GM12878 (cell line): ENCODE data around the gene TRDN. TPM values are rescaled to one million over a fixed set of nuclear protein-coding genes. Genes with fewer than 3 reads are reported as not detected.

Experiments used
- ATAC-seq: fragments of 200-7000 bp; cut with Tn5 transposase; 3 replicates; pipeline ENCODE4 v1.9.1; 2020; ENCODE audit warnings: mild to moderate bottlenecking, moderate library complexity
- BruUV-seq: library from RNA; stranded (reverse); fragments of 400-500 nt; replicated peaks from 2 replicates; lab custom pipeline; 2021; lab: Mats Ljungman, UMichigan
- CTCF ChIA-PET: fragments of 300-600 bp; sonication (Branson Sonifier 250); formaldehyde crosslinking; extraction: SDS; loops from one replicate; lab custom pipeline; 2021; ENCODE audit warnings: inconsistent platforms; lab: Yijun Ruan, JAX
- POLR2A ChIA-PET: fragments of 350-600 bp; formaldehyde crosslinking; extraction: SDS; loops from one replicate; lab custom pipeline; 2021; ENCODE audit warnings: inconsistent platforms; lab: Charles Lee
- RAD21 ChIA-PET: fragments of 300-600 bp; sonication (Branson Sonifier 250); formaldehyde crosslinking; loops from one replicate; lab custom pipeline; 2023; ENCODE audit warnings: antibody characterized with exemption; ENCODE audit not compliant: unreplicated experiment; lab: Charles Lee
- SMC1A ChIA-PET: fragments of 300-600 bp; sonication (Branson Sonifier 250); formaldehyde crosslinking; loops from one replicate; lab custom pipeline; 2023; ENCODE audit not compliant: unreplicated experiment, uncharacterized antibody; lab: Charles Lee
- DNase-seq: peaks from one replicate; pipeline ENCODE4 v3.0.0-alpha.2; 2011; ENCODE audit warnings: low read depth, low spot score
- FAIRE-seq: peaks from 3 replicates; lab custom pipeline; 2011; peaks lifted over from hg19 to GRCh38; lab: Jason Lieb, UNC
- H2AFZ ChIP-seq: 2 replicates; pipeline ENCODE4 v1.6.0; 2011; ENCODE audit warnings: low read depth, low read length, control low read depth; ENCODE audit not compliant: control insufficient read depth
- H3K27ac ChIP-seq: 2 replicates; pipeline ENCODE4 v1.5.1; 2011; ENCODE audit warnings: control low read depth; ENCODE audit not compliant: control insufficient read depth, insufficient read depth
- H3K27me3 ChIP-seq, 2 experiments: replicated peaks in 1 of 2; 2 replicates each; pipeline versions ENCODE4 v1.6.0 to v1.6.1; 2011; ENCODE audit warnings: low read length in 1 of 2; ENCODE audit not compliant: control insufficient read depth in 2 of 2, insufficient read depth in 2 of 2
- H3K36me3 ChIP-seq, 2 experiments: 2 replicates each; pipeline ENCODE4 v1.5.1; 2011; ENCODE audit warnings: low read length in 1 of 2; ENCODE audit not compliant: control insufficient read depth in 2 of 2, insufficient read depth in 2 of 2
- H3K4me1 ChIP-seq: 2 replicates; pipeline ENCODE4 v1.6.1; 2011; ENCODE audit warnings: mild to moderate bottlenecking, low read length, moderate library complexity, mixed read lengths; ENCODE audit not compliant: control insufficient read depth, insufficient read depth
- H3K4me2 ChIP-seq: 2 replicates; pipeline ENCODE4 v1.6.0; 2011; ENCODE audit warnings: control low read depth; ENCODE audit not compliant: control insufficient read depth, insufficient read depth
- H3K4me3 ChIP-seq: fragments of 200-600 bp; sonication (generic); 2 replicates; pipeline ENCODE4 v1.5.1; 2016
- H3K79me2 ChIP-seq: 2 replicates; pipeline ENCODE4 v1.6.0; 2011; ENCODE audit warnings: low read length; ENCODE audit not compliant: control insufficient read depth, insufficient read depth
- H3K9ac ChIP-seq: 2 replicates; pipeline ENCODE4 v1.8.0; 2011; ENCODE audit warnings: low read length, control low read depth, mixed read lengths; ENCODE audit not compliant: control insufficient read depth, insufficient read depth
- H3K9me3 ChIP-seq: replicated peaks from 3 replicates; pipeline ENCODE4 v1.5.1; 2011; ENCODE audit warnings: mild to moderate bottlenecking, low read length; ENCODE audit not compliant: control insufficient read depth, insufficient read depth
- H4K20me1 ChIP-seq: 2 replicates; pipeline ENCODE4 v1.6.0; 2011; ENCODE audit not compliant: control insufficient read depth, insufficient read depth
- CBX3 ChIP-seq: fragments of 200-600 bp; sonication (generic); IDR thresholded peaks from 2 replicates; pipeline ENCODE4 v1.6.1; 2016; ENCODE audit warnings: low read depth, borderline replicate concordance
- CREM ChIP-seq: IDR thresholded peaks from 2 replicates; pipeline ENCODE4 v1.6.1; 2014; ENCODE audit warnings: antibody characterized with exemption, low read depth
- EED ChIP-seq: sonication (generic); IDR thresholded peaks from 2 replicates; pipeline ENCODE4 v1.6.1; 2016; ENCODE audit warnings: antibody characterized with exemption, low read depth
- ESRRA ChIP-seq: IDR thresholded peaks from 2 replicates; pipeline ENCODE4 v1.6.1; 2012; ENCODE audit warnings: mild to moderate bottlenecking, low read length, improper control_type of control experiment
- EZH2 ChIP-seq: IDR thresholded peaks from 2 replicates; pipeline ENCODE4 v1.6.1; 2012; ENCODE audit warnings: low read depth, mild to moderate bottlenecking, control low read depth, inconsistent platforms, low read length, borderline replicate concordance; ENCODE audit not compliant: control insufficient read depth
- IRF4 ChIP-seq: IDR thresholded peaks from 2 replicates; pipeline ENCODE4 v1.6.1; 2011; ENCODE audit warnings: low read depth, low read length
- KAT2A ChIP-seq: conservative IDR thresholded peaks from 2 replicates; pipeline ENCODE4 v1.6.1; 2011; ENCODE audit warnings: low read depth, low read length; ENCODE audit not compliant: control insufficient read depth
- MAX ChIP-seq: IDR thresholded peaks from 2 replicates; pipeline ENCODE4 v1.6.1; 2012; ENCODE audit warnings: low read depth, low read length, improper control_type of control experiment
- MTA3 ChIP-seq: IDR thresholded peaks from 2 replicates; pipeline ENCODE4 v1.6.1; 2012; ENCODE audit warnings: low read length, inconsistent platforms, borderline replicate concordance
- NFIC ChIP-seq: IDR thresholded peaks from 2 replicates; pipeline ENCODE4 v1.6.1; 2012; ENCODE audit warnings: low read depth, mild to moderate bottlenecking, inconsistent platforms, low read length, moderate library complexity
- PML ChIP-seq: IDR thresholded peaks from 2 replicates; pipeline ENCODE4 v1.6.1; 2012; ENCODE audit warnings: low read length, inconsistent platforms
- RUNX3 ChIP-seq: IDR thresholded peaks from 2 replicates; pipeline ENCODE4 v1.6.1; 2012; ENCODE audit warnings: low read length, inconsistent platforms
- SKIL ChIP-seq: fragments of 450-650 bp; IDR thresholded peaks from 2 replicates; pipeline ENCODE4 v1.6.1; 2017; ENCODE audit warnings: mild to moderate bottlenecking, low read depth, inconsistent platforms; ENCODE audit not compliant: poor library complexity, severe bottlenecking
- SMAD5 ChIP-seq: IDR thresholded peaks from 2 replicates; pipeline ENCODE4 v1.6.1; 2016; ENCODE audit warnings: antibody characterized with exemption, low read depth
- SMC3 ChIP-seq: IDR thresholded peaks from 2 replicates; pipeline ENCODE4 v1.6.1; 2011; ENCODE audit warnings: low read length, improper control_type of control experiment, borderline replicate concordance
- STAT1 ChIP-seq: fragments of 450-650 bp; conservative IDR thresholded peaks from 2 replicates; pipeline ENCODE4 v1.6.1; 2014; ENCODE audit warnings: antibody characterized with exemption, mild to moderate bottlenecking
- TARDBP ChIP-seq: IDR thresholded peaks from 2 replicates; pipeline ENCODE4 v1.6.1; 2016; ENCODE audit warnings: borderline replicate concordance
- TCF12 ChIP-seq: IDR thresholded peaks from 2 replicates; pipeline ENCODE4 v1.6.1; 2011; ENCODE audit warnings: low read depth, mild to moderate bottlenecking, low read length
- TCF7 ChIP-seq: IDR thresholded peaks from 2 replicates; pipeline ENCODE4 v1.6.1; 2014; ENCODE audit warnings: antibody characterized with exemption, borderline replicate concordance
- WRNIP1 ChIP-seq: IDR thresholded peaks from 2 replicates; pipeline ENCODE4 v1.6.1; 2011; ENCODE audit warnings: low read depth, low read length, improper control_type of control experiment, borderline replicate concordance
- ZNF24 ChIP-seq: fragments of 450-650 bp; IDR thresholded peaks from 2 replicates; pipeline ENCODE4 v1.6.1; 2017; ENCODE audit warnings: antibody characterized with exemption, mild to moderate bottlenecking
- ZNF384 ChIP-seq: IDR thresholded peaks from 2 replicates; pipeline ENCODE4 v1.6.1; 2012; ENCODE audit warnings: low read depth, mild to moderate bottlenecking, low read length, improper control_type of control experiment, borderline replicate concordance
- ZZZ3 ChIP-seq: IDR thresholded peaks from 2 replicates; pipeline ENCODE4 v1.6.1; 2011; ENCODE audit warnings: low read depth; ENCODE audit not compliant: control insufficient read depth, insufficient read length
- WGBS: methylation state at CpG from one replicate; pipeline ENCODE4 v1.1.6; 2016; ENCODE audit warnings: low lambda C conversion rate; ENCODE audit not compliant: insufficient replicate concordance, insufficient coverage; ENCODE audit errors: missing lambda C conversion rate; 5-methylcytosine and 5-hydroxymethylcytosine counted together
- in situ Hi-C: fragments of 300-500 bp; cut with MboI; formaldehyde crosslinking; loops from 9 replicates; pipeline ENCODE4 v1.14.3; 2018; ENCODE audit warnings: mixed read lengths
- intact Hi-C: fragments of 100-400 bp; cut with micrococcal nuclease; formaldehyde crosslinking; loops from one replicate; pipeline ENCODE4 v1.14.2; 2022; ENCODE audit not compliant: unreplicated experiment
- polyA plus RNA-seq, 11 experiments: library from polyadenylated mRNA; depleted of rRNA in 4 of 11; unstranded in 6 of 11; stranded (reverse) in 5 of 11; fragments of >200 nt; fragmentation: Nextera tagmentation in 4 of 11; fragmentation: Illumina TruSeq in 1 of 11; extraction: Ambion mirVana in 4 of 11; extraction: Trizol in 1 of 11; gene quantifications; 1 replicate in 1 of 11; 2 replicates in 10 of 11; pipeline versions ENCODE4 v1.2.1 to v1.2.3, GENCODE V29; 2011 to 2016; ENCODE audit warnings: inconsistent platforms in 2 of 11, missing spikeins in 2 of 11, low read depth in 1 of 11
- total RNA-seq, 4 experiments: library from RNA; depleted of rRNA in 3 of 4; stranded (reverse); fragments of >200 nt in 3 of 4; fragmentation: Illumina TruSeq in 1 of 4; extraction: Trizol in 1 of 4; gene quantifications; 2 replicates each; pipeline versions ENCODE4 v1.2.1 to v1.2.3, GENCODE V29; 2013 to 2021
- TF ChIP-seq, protein P1 (sequence below): IDR thresholded peaks from 2 replicates; pipeline ENCODE4 v1.6.1; 2011; ENCODE audit warnings: borderline replicate concordance, low read depth, mild to moderate bottlenecking, moderate library complexity, mixed read lengths, low read length; ENCODE audit not compliant: insufficient read depth; ENCODE audit errors: extremely low read length

Gene TRDN
- total and polyA plus RNA-seq, 10 of the 15 experiments (the other 5 are each of a cell fraction or from before 2014, with no cell fraction given) = not detected

- TF ChIP-seq CREM (no peak), ZNF384 (no peak), KAT2A (no peak), IRF4 (no peak), ZNF24 (no peak)
- TF ChIP-seq, protein P1, sequence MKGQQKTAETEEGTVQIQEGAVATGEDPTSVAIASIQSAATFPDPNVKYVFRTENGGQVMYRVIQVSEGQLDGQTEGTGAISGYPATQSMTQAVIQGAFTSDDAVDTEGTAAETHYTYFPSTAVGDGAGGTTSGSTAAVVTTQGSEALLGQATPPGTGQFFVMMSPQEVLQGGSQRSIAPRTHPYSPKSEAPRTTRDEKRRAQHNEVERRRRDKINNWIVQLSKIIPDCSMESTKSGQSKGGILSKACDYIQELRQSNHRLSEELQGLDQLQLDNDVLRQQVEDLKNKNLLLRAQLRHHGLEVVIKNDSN = no peak
Measured at GRCh38 chr6:123360359-123360758, 276.4 kb downstream of the TRDN start (continued).

- Histone ChIP-seq H3K27ac (no peak overlapping the region), H3K27me3 (no peaks in the 10 kb centered on the region), H3K4me1 (no peaks in the 10 kb centered on the region), H4K20me1 (no peaks in the 10 kb centered on the region), H3K4me2 (no peak overlapping the region), H3K4me3 (no peak overlapping the region), H3K9me3 (no peaks in the 10 kb centered on the region), H3K36me3 (no peaks in the 10 kb centered on the region), H3K79me2 (no peaks in the 10 kb centered on the region), H3K9ac (no peak overlapping the region), H2AFZ (no peak overlapping the region)
- no peak for TF ChIP-seq SMC3
- no peak for TF ChIP-seq ZZZ3
- TF ChIP-seq SKIL = no peak
- no peak for TF ChIP-seq TARDBP
- TF ChIP-seq NFIC = no peak
- TF ChIP-seq STAT1 = no peak
- TF ChIP-seq EED = no peak
- TF ChIP-seq CBX3 = no peak
- no peak for TF ChIP-seq ESRRA
- TF ChIP-seq EZH2 = no peak
- no peak for TF ChIP-seq MTA3
- TF ChIP-seq PML = no peak
- no peak for TF ChIP-seq TCF12
- no peak for TF ChIP-seq SMAD5
- TF ChIP-seq MAX = no peak
- TF ChIP-seq TCF7 = no peak
- no peak for TF ChIP-seq RUNX3
- no peak for TF ChIP-seq WRNIP1
- FAIRE-seq (no peak), DNase-seq (no peak), ATAC-seq (no peak)
- POLR2A ChIA-PET = no interaction called here
- CTCF ChIA-PET = no interaction called here
- intact Hi-C loops = no loop called here
- RAD21 ChIA-PET = no interaction called here
- SMC1A ChIA-PET = no interaction called here
- in situ Hi-C loops = no loop called here
- BruUV-seq = no TSS peak
- 13% methylated on average over 3 of the region's 3 CpGs for WGBS
Measured at GRCh38 chr6:123352705-123353104, 284.0 kb downstream of the TRDN start.
